Memory B cell (primary cell): ENCODE results near the gene SLC45A2.

Experiments
- ATAC-seq: fragments of 150-1000 bp; cut with Tn5 transposase; 2 replicates; pipeline ENCODE4 v1.10.0; 2021; ENCODE audit warnings: low read depth, mild to moderate bottlenecking, moderate library complexity
- DNase-seq, 2 donors: peaks; one replicate each; pipeline ENCODE4 v3.0.0; 2022; ENCODE audit warnings: low spot score in 2 of 2
- H3K27ac Mint-ChIP-seq: one replicate; pipeline ENCODE4 v1.8.0; 2022; ENCODE audit warnings: mild to moderate bottlenecking, moderate library complexity, mixed read lengths
- H3K27me3 Mint-ChIP-seq: one replicate; pipeline ENCODE4 v1.8.0; 2022; ENCODE audit warnings: mixed read lengths
- H3K36me3 Mint-ChIP-seq: one replicate; pipeline ENCODE4 v1.8.0; 2022; ENCODE audit warnings: mild to moderate bottlenecking, mixed read lengths
- H3K4me1 Mint-ChIP-seq: one replicate; pipeline ENCODE4 v1.8.0; 2022; ENCODE audit warnings: mixed read lengths
- H3K4me3 Mint-ChIP-seq: one replicate; pipeline ENCODE4 v1.8.0; 2022; ENCODE audit warnings: mild to moderate bottlenecking, moderate library complexity, mixed read lengths
- H3K9me3 Mint-ChIP-seq: one replicate; pipeline ENCODE4 v1.8.0; 2022; ENCODE audit warnings: mixed read lengths

SLC45A2 gene

DNA sequence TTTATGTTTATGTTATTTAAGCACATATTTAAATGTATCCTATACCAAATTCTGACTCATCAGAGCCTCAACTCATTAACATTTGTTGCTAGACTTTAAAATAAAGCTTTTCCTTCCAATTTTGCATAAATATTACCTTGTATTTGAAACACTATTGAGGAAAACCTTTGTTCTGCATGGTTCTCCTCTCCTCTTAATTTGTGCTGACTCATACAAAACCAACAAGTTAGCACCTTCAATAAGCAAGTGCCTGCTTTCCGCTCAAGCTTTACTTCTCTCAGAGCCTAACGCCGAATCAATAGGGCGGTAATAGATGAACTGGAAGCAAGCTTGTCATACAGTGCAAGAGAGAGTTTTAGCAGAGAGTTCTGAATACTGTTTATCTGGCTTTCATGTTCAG, 15.5 kb upstream of the SLC45A2 start:
- Mint-ChIP-seq H3K27me3 (no peaks in the 10 kb centered on the region), H3K36me3 (peaks cover 16% of the 10 kb centered on the region), H3K4me1 (peaks cover 2% of the 10 kb centered on the region), H3K27ac (no peak overlapping the region), H3K4me3 (no peak overlapping the region), H3K9me3 (no peaks in the 10 kb centered on the region)
- DNase-seq: no peak
- ATAC-seq: no peak

DNA sequence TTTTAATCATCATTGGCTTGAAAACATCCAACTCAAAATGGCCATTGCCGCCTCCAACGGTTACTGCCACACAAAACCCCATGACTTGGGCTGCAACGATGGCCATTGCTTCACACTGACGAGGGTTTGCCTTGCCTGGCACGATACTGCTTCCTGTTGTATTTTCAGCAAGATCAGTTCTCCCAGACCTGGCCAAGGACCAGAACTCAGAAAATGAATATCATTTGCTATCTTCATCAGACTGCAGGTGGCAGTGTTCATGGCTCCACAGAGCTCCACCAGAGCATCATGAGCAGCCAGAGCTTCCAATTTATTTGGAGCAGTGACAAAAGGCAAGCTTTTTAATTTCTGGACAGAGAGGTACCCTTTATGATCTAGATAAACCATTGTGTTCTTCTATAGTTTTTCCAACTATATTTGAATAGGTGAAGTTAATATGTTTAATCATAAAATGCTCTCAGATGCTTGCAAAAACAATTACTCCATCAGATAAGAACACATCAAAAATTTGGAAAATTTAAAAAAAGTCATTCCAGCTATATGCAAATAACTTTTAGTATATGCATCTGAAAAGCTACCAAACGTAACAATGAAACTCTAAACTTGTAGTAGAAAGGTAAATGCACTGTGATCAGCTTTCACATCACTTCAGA, 13.0 kb upstream of the SLC45A2 start:
- Mint-ChIP-seq H3K36me3 (peaks cover 12% of the 10 kb centered on the region), H3K4me3 (no peak overlapping the region), H3K27ac (no peak overlapping the region), H3K27me3 (no peaks in the 10 kb centered on the region), H3K4me1 (peaks cover 2% of the 10 kb centered on the region), H3K9me3 (no peaks in the 10 kb centered on the region)
- DNase-seq: peak in 1 of 2 donors; percentile 4
- peak; percentile 43 for ATAC-seq

DNA sequence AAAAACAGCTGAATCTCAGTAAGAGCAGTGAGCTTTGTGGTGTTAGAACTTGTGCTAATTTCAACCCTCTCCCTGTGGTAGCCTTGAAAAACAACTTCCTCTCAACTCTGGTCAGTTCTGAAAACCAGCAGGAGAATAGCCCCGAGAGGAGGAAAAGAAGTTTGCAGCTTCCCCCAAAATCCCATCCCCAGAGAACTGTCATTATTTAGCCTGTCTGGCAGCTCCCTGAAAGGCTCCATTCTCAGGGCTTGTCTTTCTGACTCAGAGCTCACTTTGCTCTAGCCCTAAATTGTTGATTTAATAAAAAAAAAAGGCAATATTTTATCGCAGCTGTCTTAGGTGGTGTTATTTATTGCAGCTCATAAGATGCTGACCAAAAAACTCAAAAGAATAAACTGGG, 11.4 kb upstream of the SLC45A2 start:
- H3K9me3 Mint-ChIP-seq: no peaks in the 10 kb centered on the region
- H3K4me1 Mint-ChIP-seq: peaks cover 2% of the 10 kb centered on the region
- H3K27me3 Mint-ChIP-seq: no peaks in the 10 kb centered on the region
- H3K27ac Mint-ChIP-seq: no peak overlapping the region
- H3K4me3 Mint-ChIP-seq: no peak overlapping the region
- peaks cover 12% of the 10 kb centered on the region for H3K36me3 Mint-ChIP-seq
- ATAC-seq (no peak), DNase-seq (no peak)

DNA sequence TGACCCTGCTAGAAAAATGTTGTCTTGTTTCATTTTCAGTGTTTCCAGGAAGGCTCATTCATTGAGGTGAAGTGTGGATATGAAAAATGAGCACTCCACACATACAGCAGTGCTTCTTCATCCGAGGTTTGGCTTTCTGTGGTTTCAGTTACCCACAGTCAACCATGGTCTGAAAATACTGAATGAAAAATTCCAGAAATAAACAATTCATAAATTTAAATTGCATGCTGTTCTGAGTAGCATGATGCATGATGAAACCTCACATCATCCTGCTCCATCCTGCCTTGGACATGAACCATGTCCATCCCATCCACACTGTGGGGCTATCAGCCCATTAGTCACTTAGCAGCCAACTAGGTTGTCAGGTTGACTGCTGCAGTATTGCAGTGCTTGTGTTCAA, 10.4 kb upstream of the SLC45A2 start:
- Mint-ChIP-seq H3K4me1 (peaks cover 2% of the 10 kb centered on the region), H3K27ac (no peak overlapping the region), H3K36me3 (peaks cover 12% of the 10 kb centered on the region), H3K9me3 (no peaks in the 10 kb centered on the region), H3K4me3 (no peak overlapping the region), H3K27me3 (no peaks in the 10 kb centered on the region)
- ATAC-seq (no peak), DNase-seq (no peak)

DNA sequence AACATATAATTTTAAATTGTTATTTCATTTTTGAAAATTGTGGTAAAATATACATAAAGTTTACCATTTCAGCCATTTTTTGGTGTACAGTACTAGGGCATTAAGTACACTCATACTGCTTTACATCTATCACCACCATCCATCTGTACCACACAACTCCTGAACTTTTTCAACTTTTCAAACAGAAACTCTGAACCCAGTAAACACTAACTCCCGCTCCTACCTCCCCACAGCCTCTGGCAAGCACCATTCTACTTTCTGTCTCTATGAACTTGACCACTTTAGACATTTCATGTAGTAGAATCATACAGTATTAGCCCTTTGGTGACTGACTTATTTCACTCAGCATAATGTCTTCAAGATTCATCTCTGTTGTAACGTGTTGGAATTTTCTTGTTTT, 8.4 kb upstream of the SLC45A2 start:
- DNase-seq: no peak
- H3K4me1 Mint-ChIP-seq: peaks cover 2% of the 10 kb centered on the region
- no peak overlapping the region for H3K27ac Mint-ChIP-seq
- H3K9me3 Mint-ChIP-seq: no peaks in the 10 kb centered on the region
- no peaks in the 10 kb centered on the region for H3K27me3 Mint-ChIP-seq
- H3K4me3 Mint-ChIP-seq: no peak overlapping the region
- peaks cover 27% of the 10 kb centered on the region for H3K36me3 Mint-ChIP-seq
- ATAC-seq: no peak

DNA sequence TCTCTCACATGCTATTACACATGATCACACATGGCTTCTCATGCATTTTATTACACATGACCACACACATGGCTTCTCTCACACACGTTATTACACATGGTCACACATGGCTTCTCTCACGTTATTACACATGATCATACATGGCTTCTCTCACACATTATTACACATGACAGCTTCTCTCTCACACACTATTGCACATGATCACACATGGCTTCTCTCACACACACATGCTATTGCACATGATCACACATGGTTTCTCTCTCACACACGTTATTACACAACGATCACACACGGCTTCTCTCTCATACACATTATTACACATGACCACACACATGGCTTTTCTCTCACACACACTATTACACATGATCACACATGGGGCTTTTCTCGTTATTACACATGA, 954 bp upstream of the SLC45A2 start:
- Mint-ChIP-seq H3K27ac (no peak overlapping the region), H3K4me3 (no peak overlapping the region), H3K27me3 (no peaks in the 10 kb centered on the region), H3K9me3 (no peaks in the 10 kb centered on the region), H3K36me3 (peaks cover 16% of the 10 kb centered on the region), H3K4me1 (no peaks in the 10 kb centered on the region)
- ATAC-seq (no peak), DNase-seq (no peak)

DNA sequence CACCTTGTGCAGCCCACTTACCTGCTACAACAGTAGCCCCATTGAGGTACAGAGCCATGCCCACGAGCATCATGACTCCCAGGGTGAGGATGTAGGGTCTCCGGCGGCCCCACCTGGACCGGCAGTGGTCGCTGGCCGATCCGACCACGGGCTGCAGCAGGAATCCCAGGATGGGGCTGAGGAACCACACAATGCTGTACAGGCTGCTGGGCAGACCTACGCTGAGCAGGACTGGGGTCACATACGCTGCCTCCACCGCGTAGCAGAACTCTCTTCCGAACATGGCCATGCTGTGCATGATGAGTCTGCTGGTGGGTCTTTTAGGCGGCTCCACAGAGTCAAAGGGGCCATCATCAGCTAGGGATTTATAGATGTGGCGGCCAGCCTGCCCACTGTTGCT, 315 bp downstream of the SLC45A2 start:
- H3K4me3 Mint-ChIP-seq: no peak overlapping the region
- no peaks in the 10 kb centered on the region for H3K4me1 Mint-ChIP-seq
- peaks cover 14% of the 10 kb centered on the region for H3K36me3 Mint-ChIP-seq
- no peaks in the 10 kb centered on the region for H3K27me3 Mint-ChIP-seq
- no peak for ATAC-seq
- no peak for DNase-seq
- H3K27ac Mint-ChIP-seq: no peak overlapping the region
- no peaks in the 10 kb centered on the region for H3K9me3 Mint-ChIP-seq

DNA sequence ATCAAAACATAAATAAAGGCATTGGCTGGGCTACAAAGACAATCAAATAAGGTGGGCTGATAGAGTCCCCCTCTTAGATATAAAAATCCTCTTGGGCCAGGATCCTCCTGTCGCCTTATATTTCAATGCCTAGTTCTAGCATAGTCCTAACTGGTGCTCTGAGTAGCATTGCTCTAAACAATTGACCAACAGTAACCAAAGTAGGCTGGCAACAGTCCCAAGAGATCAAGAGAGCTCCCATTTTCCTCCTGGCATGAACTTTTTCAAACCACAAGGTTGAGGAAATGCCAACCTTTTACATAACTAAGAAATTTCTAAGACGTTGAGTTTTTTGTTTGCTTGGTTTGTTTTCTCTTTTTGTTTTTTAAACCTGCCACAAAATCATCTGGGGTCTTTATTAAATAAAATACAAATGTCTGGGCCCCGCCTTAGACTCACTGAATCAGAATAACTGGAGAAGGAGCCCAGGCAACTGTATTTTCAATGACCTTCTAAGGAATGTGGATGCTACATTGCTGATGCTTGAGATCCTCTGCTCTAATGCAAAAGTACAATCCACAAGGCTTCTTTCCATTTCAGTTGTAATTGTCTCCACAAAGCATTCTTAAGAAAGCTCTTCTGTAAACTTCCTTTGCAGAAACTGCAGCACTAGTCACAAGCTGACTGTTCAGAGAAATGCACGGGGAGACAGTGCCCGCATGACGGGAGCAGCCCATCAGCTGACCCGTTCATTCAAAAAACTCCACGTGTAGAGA, 2.9 kb downstream of the SLC45A2 start:
- no peak for DNase-seq
- Mint-ChIP-seq H3K4me1 (no peaks in the 10 kb centered on the region), H3K36me3 (no peaks in the 10 kb centered on the region), H3K27me3 (peaks cover 2% of the 10 kb centered on the region), H3K27ac (no peak overlapping the region), H3K9me3 (no peaks in the 10 kb centered on the region), H3K4me3 (no peak overlapping the region)
- ATAC-seq: no peak

DNA sequence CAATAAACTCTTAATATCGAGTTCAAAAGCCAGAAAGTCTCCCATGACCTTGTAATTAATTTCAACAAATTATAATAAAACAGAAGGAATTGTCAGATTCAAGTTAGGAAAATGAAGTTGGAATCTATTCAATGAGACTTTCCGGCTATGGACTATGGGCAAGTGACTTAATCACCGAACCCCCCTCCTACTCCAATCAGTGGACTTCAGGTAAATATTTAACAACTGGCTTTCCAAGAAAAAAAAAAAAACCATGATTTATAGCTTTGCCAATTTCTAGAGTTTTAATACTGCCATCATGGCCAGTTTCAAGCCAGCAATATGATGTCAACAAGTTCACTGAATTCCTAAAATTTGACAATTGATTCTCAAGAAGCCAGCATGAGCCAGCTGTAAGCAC, 4.5 kb downstream of the SLC45A2 start:
- no peak for DNase-seq
- Mint-ChIP-seq H3K9me3 (no peaks in the 10 kb centered on the region), H3K27me3 (peaks cover 2% of the 10 kb centered on the region), H3K4me3 (no peak overlapping the region), H3K4me1 (no peaks in the 10 kb centered on the region), H3K27ac (no peak overlapping the region), H3K36me3 (no peaks in the 10 kb centered on the region)
- no peak for ATAC-seq

DNA sequence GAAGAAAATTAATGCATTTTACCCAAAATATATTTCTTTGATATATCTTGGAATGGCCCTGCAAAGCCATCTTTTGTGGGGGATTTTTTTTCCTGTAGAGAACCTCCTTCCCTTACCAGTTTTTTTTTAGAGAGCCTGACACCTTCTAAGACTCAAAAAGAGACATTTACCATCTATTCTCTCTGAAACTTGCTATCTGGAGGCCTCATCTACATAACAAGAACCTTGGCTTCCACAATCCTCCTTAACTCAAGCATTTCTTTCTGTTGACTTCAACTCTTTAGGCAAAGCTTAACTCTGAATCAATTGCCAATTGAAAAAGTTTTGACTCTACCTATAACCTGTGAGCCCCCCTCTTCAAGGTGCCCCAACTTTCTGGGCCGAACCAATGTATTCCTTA, 6.2 kb downstream of the SLC45A2 start:
- ATAC-seq (no peak), DNase-seq (no peak)
- Mint-ChIP-seq H3K9me3 (no peaks in the 10 kb centered on the region), H3K27me3 (peaks cover 2% of the 10 kb centered on the region), H3K27ac (no peak overlapping the region), H3K4me1 (no peaks in the 10 kb centered on the region), H3K36me3 (no peaks in the 10 kb centered on the region), H3K4me3 (no peak overlapping the region)

DNA sequence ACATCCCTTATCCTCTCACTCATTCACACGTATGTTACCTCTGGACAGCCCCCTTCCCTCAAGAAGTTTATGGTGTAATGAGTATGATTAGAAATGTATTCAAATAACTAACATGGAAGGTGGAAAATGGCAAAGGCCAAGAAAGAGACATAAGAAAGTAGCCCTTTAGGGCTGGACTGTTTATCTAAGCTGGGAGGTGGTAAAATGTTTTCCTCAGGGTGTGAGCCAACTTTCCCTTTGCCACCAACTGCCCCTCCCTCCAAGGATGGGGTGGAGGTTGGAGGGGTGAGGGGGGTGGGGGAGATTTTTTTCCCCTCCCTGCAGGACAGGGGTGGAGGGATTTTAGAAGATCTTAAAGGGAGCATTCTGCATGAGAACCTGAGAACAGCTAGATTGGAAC, 8.2 kb downstream of the SLC45A2 start:
- no peaks in the 10 kb centered on the region for H3K9me3 Mint-ChIP-seq
- no peak overlapping the region for H3K27ac Mint-ChIP-seq
- H3K4me3 Mint-ChIP-seq: no peak overlapping the region
- H3K36me3 Mint-ChIP-seq: no peaks in the 10 kb centered on the region
- ATAC-seq (no peak), DNase-seq (no peak)
- H3K4me1 Mint-ChIP-seq: no peaks in the 10 kb centered on the region
- H3K27me3 Mint-ChIP-seq: peaks cover 2% of the 10 kb centered on the region

DNA sequence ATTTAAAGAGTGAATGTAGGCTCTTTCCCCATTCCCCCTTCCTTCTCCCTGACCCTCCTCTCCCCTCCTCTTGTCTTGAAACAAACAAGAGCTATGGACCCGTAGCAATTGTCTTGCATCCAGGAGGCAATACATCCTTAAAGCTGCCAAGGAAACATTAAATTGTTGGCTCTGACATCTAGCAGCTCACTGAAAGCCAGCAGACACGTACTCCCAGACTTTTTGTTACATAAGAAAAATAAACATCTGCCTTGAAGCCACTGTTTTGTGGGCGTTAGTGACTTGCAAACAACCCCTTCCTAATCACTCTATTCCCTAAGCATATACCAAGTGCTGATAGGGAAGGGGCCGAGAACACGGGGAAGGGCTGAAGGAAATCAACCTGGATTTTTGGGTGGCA, 8.6 kb downstream of the SLC45A2 start:
- DNase-seq (no peak), ATAC-seq (no peak)

DNA sequence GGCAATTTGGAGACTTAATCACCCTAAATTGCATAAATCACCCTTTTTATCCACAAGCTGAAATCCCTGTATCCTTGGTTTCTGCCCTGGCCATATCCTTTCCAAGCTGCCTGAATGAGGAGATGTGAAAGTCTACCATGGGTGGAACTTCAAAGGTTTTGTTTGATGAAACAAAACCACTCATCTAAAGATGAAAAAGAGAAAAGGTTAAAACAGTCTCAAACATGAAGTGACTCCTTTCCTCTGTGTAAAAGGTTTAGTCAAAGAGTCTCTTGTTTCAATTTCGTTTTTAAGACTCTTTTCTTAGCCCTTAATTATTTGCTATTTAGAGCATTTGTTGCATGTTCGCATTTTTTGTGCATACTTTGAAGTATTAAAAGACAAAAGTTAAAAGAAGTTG, 11.2 kb downstream of the SLC45A2 start:
- Mint-ChIP-seq H3K36me3 (no peaks in the 10 kb centered on the region), H3K9me3 (no peaks in the 10 kb centered on the region), H3K27ac (no peak overlapping the region), H3K4me1 (peaks cover 2% of the 10 kb centered on the region), H3K4me3 (no peak overlapping the region), H3K27me3 (peaks cover 2% of the 10 kb centered on the region)
- no peak for DNase-seq
- no peak for ATAC-seq

More for the DNA sequence above, 8.6 kb downstream of the SLC45A2 start:
- H3K27me3 Mint-ChIP-seq: peaks cover 2% of the 10 kb centered on the region
- no peaks in the 10 kb centered on the region for H3K4me1 Mint-ChIP-seq
- H3K9me3 Mint-ChIP-seq: no peaks in the 10 kb centered on the region
- H3K36me3 Mint-ChIP-seq: no peaks in the 10 kb centered on the region
- H3K4me3 Mint-ChIP-seq: no peak overlapping the region
- H3K27ac Mint-ChIP-seq: no peak overlapping the region

DNA sequence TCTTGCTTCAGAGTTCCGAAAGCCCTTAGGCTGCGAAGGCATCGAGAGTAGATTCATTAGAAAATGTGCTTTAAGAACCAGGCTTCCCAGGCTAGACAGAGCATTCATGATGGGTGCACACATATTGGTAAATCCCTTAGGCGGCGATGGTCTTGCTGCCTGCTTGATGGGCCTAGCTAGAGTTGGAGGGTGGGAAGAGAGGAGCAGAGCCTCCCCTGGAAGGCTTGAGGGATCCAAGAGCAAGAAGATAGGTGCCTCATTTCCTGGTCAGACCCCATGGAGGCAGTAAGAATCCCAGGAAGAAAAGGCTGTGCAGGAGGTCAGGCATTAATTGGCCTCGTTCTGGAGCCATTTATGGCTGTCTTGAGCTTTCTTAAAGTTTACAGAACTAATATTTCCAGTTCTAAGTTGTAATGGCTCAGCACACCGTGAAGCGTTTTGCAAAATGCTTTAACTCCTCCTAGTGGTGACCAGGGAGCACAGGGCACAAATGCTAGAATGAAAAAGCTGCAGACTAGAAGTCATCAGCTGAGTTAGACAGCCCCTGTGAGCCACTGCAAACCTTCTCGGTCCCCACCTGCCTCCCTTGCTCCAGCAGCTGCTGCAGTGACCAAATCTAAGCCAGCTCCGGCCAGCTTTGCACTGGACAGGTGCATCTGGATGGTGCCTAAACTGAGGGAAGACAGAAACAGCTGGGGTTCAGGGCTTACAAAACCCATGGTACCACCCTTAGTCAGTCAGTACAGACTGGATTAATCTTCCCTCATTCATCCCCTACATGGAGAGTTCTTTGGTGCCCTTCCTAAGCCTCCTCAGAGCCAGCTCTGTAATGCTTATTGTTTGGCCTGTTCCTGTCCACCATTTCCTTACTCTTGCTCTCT, 14.7 kb downstream of the SLC45A2 start:
- Mint-ChIP-seq H3K36me3 (no peaks in the 10 kb centered on the region), H3K4me1 (peaks cover 2% of the 10 kb centered on the region), H3K27me3 (no peaks in the 10 kb centered on the region), H3K9me3 (no peaks in the 10 kb centered on the region), H3K27ac (no peak overlapping the region), H3K4me3 (no peak overlapping the region)
- DNase-seq (no peak), ATAC-seq (peak; percentile 50)
